WTC11 (cell line): Measurements from ENCODE around the gene GLOD5. TPM values are rescaled to one million over a fixed set of nuclear protein-coding genes. Genes with fewer than 3 reads are reported as not detected.

Experiments used
- ATAC-seq: fragments of 200-7000 bp; cut with Tn5 transposase; 2 replicates; pipeline ENCODE4 v1.10.0; 2021; ENCODE audit warnings: mild to moderate bottlenecking, moderate library complexity
- CTCF ChIA-PET: fragments of 300-600 bp; sonication (Branson Sonifier 250); formaldehyde crosslinking; loops from one replicate; lab custom pipeline; 2021; ENCODE audit warnings: antibody characterized with exemption; lab: Charles Lee
- POLR2A ChIA-PET: fragments of 350-600 bp; sonication (Branson Sonifier 250); formaldehyde crosslinking; loops from one replicate; lab custom pipeline; 2021; ENCODE audit warnings: antibody characterized with exemption; lab: Charles Lee
- DNase-seq: peaks from one replicate; pipeline ENCODE4 v3.0.0; 2021; ENCODE audit warnings: low spot score
- H3K27ac Mint-ChIP-seq: 2 replicates; pipeline ENCODE4 v1.8.0; 2021; ENCODE audit warnings: mixed read lengths
- H3K27me3 Mint-ChIP-seq: 2 replicates; pipeline ENCODE4 v1.8.0; 2021; ENCODE audit warnings: low read depth, mild to moderate bottlenecking, moderate library complexity, mixed read lengths
- H3K36me3 Mint-ChIP-seq: 2 replicates; pipeline ENCODE4 v1.8.0; 2021; ENCODE audit warnings: mixed read lengths
- H3K4me1 Mint-ChIP-seq: 2 replicates; pipeline ENCODE4 v1.8.0; 2022; ENCODE audit warnings: mixed read lengths
- H3K4me3 Mint-ChIP-seq: 2 replicates; pipeline ENCODE4 v1.8.0; 2021; ENCODE audit warnings: mild to moderate bottlenecking, moderate library complexity, mixed read lengths
- H3K9me3 Mint-ChIP-seq: 2 replicates; pipeline ENCODE4 v1.8.0; 2021; ENCODE audit warnings: mixed read lengths
- ATF6 ChIP-seq: sonication (generic); formaldehyde crosslinking; IDR thresholded peaks from 2 replicates; pipeline ENCODE4 v1.8.1; 2023; ENCODE audit warnings: mild to moderate bottlenecking, missing genetic modification reagents
- CDX4 ChIP-seq: fragments of 250-450 bp; sonication (Bioruptor Pico); IDR thresholded peaks from 2 replicates; pipeline ENCODE4 v1.9.0; 2021; ENCODE audit warnings: moderate library complexity, mild to moderate bottlenecking, inconsistent platforms, borderline replicate concordance
- CREB1 ChIP-seq: sonication (generic); formaldehyde crosslinking; IDR thresholded peaks from 2 replicates; pipeline ENCODE4 v1.8.0; 2023; ENCODE audit warnings: mild to moderate bottlenecking, missing genetic modification reagents
- CREM ChIP-seq: sonication (generic); formaldehyde crosslinking; IDR thresholded peaks from 2 replicates; pipeline ENCODE4 v1.8.1; 2022; ENCODE audit warnings: mild to moderate bottlenecking, missing genetic modification reagents, moderate library complexity
- CTCF ChIP-seq: fragments of 200-600 bp; IDR thresholded peaks from 2 replicates; pipeline ENCODE4 v1.8.0; 2022; ENCODE audit warnings: antibody characterized with exemption
- ELF4 ChIP-seq: sonication (generic); formaldehyde crosslinking; IDR thresholded peaks from 2 replicates; pipeline ENCODE4 v1.8.1; 2022; ENCODE audit warnings: low read depth, mild to moderate bottlenecking, moderate library complexity, missing genetic modification reagents
- ESRRA ChIP-seq: sonication (generic); formaldehyde crosslinking; IDR thresholded peaks from 2 replicates; pipeline ENCODE4 v1.8.1; 2022; ENCODE audit warnings: mild to moderate bottlenecking, missing genetic modification reagents, borderline replicate concordance
- FOXK1 ChIP-seq: sonication (generic); formaldehyde crosslinking; IDR thresholded peaks from 2 replicates; pipeline ENCODE4 v1.8.0; 2022; ENCODE audit warnings: mild to moderate bottlenecking, moderate library complexity, missing genetic modification reagents
- GRHL2 ChIP-seq: fragments of 250-450 bp; sonication (Bioruptor Pico); IDR thresholded peaks from 2 replicates; pipeline ENCODE4 v1.8.0; 2022; ENCODE audit warnings: mild to moderate bottlenecking, moderate library complexity; ENCODE audit not compliant: insufficient replicate concordance, severe bottlenecking
- GTF2I ChIP-seq: fragments of 250-450 bp; sonication (Bioruptor Pico); conservative IDR thresholded peaks from 2 replicates; pipeline ENCODE4 v1.4.0; 2021; ENCODE audit warnings: mild to moderate bottlenecking
- MAX ChIP-seq: sonication (generic); formaldehyde crosslinking; IDR thresholded peaks from 2 replicates; pipeline ENCODE4 v1.8.0; 2022; ENCODE audit warnings: mild to moderate bottlenecking, missing genetic modification reagents
- NFYB ChIP-seq: sonication (generic); formaldehyde crosslinking; conservative IDR thresholded peaks from 2 replicates; pipeline ENCODE4 v1.8.0; 2022; ENCODE audit warnings: low read depth, missing genetic modification reagents
- SP1 ChIP-seq: sonication (generic); formaldehyde crosslinking; conservative IDR thresholded peaks from 2 replicates; pipeline ENCODE4 v1.8.1; 2022; ENCODE audit warnings: missing genetic modification reagents
- USF1 ChIP-seq: sonication (generic); formaldehyde crosslinking; IDR thresholded peaks from 2 replicates; pipeline ENCODE4 v1.8.0; 2022; ENCODE audit warnings: mild to moderate bottlenecking, missing genetic modification reagents
- ZNF219 ChIP-seq: sonication (generic); formaldehyde crosslinking; IDR thresholded peaks from 2 replicates; pipeline ENCODE4 v1.8.0; 2023; ENCODE audit warnings: missing genetic modification reagents, mild to moderate bottlenecking, borderline replicate concordance
- ZNF281 ChIP-seq: sonication (generic); formaldehyde crosslinking; IDR thresholded peaks from 2 replicates; pipeline ENCODE4 v1.8.0; 2023; ENCODE audit warnings: mild to moderate bottlenecking, missing genetic modification reagents
- ZNF425 ChIP-seq: fragments of 250-450 bp; sonication (Bioruptor Pico); conservative IDR thresholded peaks from 2 replicates; pipeline ENCODE4 v1.9.0; 2021; ENCODE audit warnings: mild to moderate bottlenecking
- total RNA-seq: library from RNA; stranded (reverse); gene quantifications from 3 replicates; pipeline ENCODE4 v1.2.3, GENCODE V29; 2021

GLOD5 gene
- total RNA-seq, 1 experiment from 2014 or later: not detected

- Mint-ChIP-seq H3K36me3 (peaks cover 8% of the 10 kb centered on the region), H3K4me1 (peaks cover 6% of the 10 kb centered on the region)
- no peak for TF ChIP-seq ATF6 (CRISPR knock-in tag)
- peak; percentile 84 for TF ChIP-seq SP1 (CRISPR knock-in tag)
- peak; percentile 98 for TF ChIP-seq CREM
- peak; percentile 74; the same call in 1 of the 2 replicates for TF ChIP-seq CREB1 (CRISPR knock-in tag)
- peak; percentile 76 for TF ChIP-seq MAX (CRISPR knock-in tag)
- no peak for TF ChIP-seq ESRRA (CRISPR knock-in tag)
- TF ChIP-seq NFYB (CRISPR knock-in tag): peak; percentile 48
- peak; percentile 83 for TF ChIP-seq FOXK1 (CRISPR knock-in tag)
- TF ChIP-seq, all 79 proteins: peak for 6
- Mint-ChIP-seq H3K9me3 (no peaks in the 10 kb centered on the region), H3K27me3 (peaks cover 3% of the 10 kb centered on the region), H3K4me3 (peak within 1 kb of the TSS; percentile 92), H3K27ac (peak within 1 kb of the TSS; percentile 100)
- DNase-seq (peak; percentile 95), ATAC-seq (peak; percentile 90)
- CTCF ChIA-PET: interaction anchor here (0.6 to 1.1 kb wide), 7 partner anchors 8 to 170 kb away, joined by 3 to 5 read pairs (median 3); partner anchors contain the start of genes KCND1, SLC35A2 and SUV39H1
- POLR2A ChIA-PET: interaction anchor here (0.7 to 1.0 kb wide), 6 partner anchors 64 to 157 kb away, joined by 3 to 5 read pairs (median 4); partner anchors contain the start of genes PQBP1, SLC35A2 and TIMM17B
These were observed 39.9 kb downstream of the GLOD5 start, which contains the start of gene HDAC6 for GRCh38 chrX:48801280-48802088. HDAC6 (plus strand) TSS chrX:48802067; CDS start chrX:48802693, 626 bp downstream.

GRCh38 chrX:48802089-48802904 lies 40.8 kb downstream of the GLOD5 start:
- ATAC-seq (peak; percentile 56), DNase-seq (peak; percentile 81)
- peaks cover 13% of the 10 kb centered on the region for H3K36me3 Mint-ChIP-seq
- ChIA-PET CTCF (interaction anchor here (0.6 to 1.1 kb wide), 7 partner anchors 9 to 169 kb away, joined by 3 to 5 read pairs (median 3); partner anchors contain the start of genes KCND1, SLC35A2 and SUV39H1), POLR2A (interaction anchor here (0.7 to 1.0 kb wide), 6 partner anchors 65 to 156 kb away, joined by 3 to 5 read pairs (median 4); partner anchors contain the start of genes PQBP1, SLC35A2 and TIMM17B)
- H3K4me1 Mint-ChIP-seq: peaks cover 6% of the 10 kb centered on the region
- H3K27ac Mint-ChIP-seq: peak overlapping the region; percentile 100
- H3K9me3 Mint-ChIP-seq: no peaks in the 10 kb centered on the region
- peak overlapping the region; percentile 92 for H3K4me3 Mint-ChIP-seq
- H3K27me3 Mint-ChIP-seq: peaks cover 3% of the 10 kb centered on the region; the same call in 1 of the 2 replicates
- TF ChIP-seq ZNF219 (CRISPR knock-in tag) (no peak), ZNF425 (CRISPR knock-in tag) (no peak), ELF4 (CRISPR knock-in tag) (no peak), ZNF281 (CRISPR knock-in tag) (no peak), CDX4 (CRISPR knock-in tag) (no peak), USF1 (no peak), NFYB (CRISPR knock-in tag) (no peak), SP1 (CRISPR knock-in tag) (no peak), CTCF (no peak), GTF2I (CRISPR knock-in tag) (no peak), GRHL2 (CRISPR knock-in tag) (no peak)
